Dendritic cell treated with granulocyte-macrophage colony-stimulating factor and Interleukin-4, amounts not matched to agents 40 ng/mL and 50 ng/mL, for 4 days (primary cell): ENCODE data around the gene ARHGEF19.

Experiments
- H3K27ac Mint-ChIP-seq: one replicate; pipeline ENCODE4 v1.8.0; 2022; ENCODE audit warnings: mild to moderate bottlenecking, mixed read lengths
- H3K27me3 Mint-ChIP-seq: one replicate; pipeline ENCODE4 v1.8.0; 2022; ENCODE audit warnings: mild to moderate bottlenecking, mixed read lengths
- H3K36me3 Mint-ChIP-seq: one replicate; pipeline ENCODE4 v1.8.0; 2022; ENCODE audit warnings: low read depth, mixed read lengths
- H3K4me1 Mint-ChIP-seq: one replicate; pipeline ENCODE4 v1.8.0; 2022; ENCODE audit warnings: low read depth, mixed read lengths
- H3K4me3 Mint-ChIP-seq: one replicate; pipeline ENCODE4 v1.8.0; 2022; ENCODE audit warnings: mild to moderate bottlenecking, moderate library complexity, mixed read lengths
- H3K9me3 Mint-ChIP-seq: one replicate; pipeline ENCODE4 v1.8.0; 2022; ENCODE audit warnings: mixed read lengths
- intact Hi-C: fragments of 100-400 bp; cut with micrococcal nuclease; formaldehyde crosslinking; loops from one replicate; pipeline ENCODE4 v1.15.0; 2022

The ARHGEF19 gene

GRCh38 chr1:16181887-16182719 lies 30.3 kb downstream of the ARHGEF19 start:
- Mint-ChIP-seq H3K27me3 (peaks cover 19% of the 10 kb centered on the region), H3K4me1 (peaks cover 6% of the 10 kb centered on the region), H3K36me3 (no peaks in the 10 kb centered on the region), H3K9me3 (no peaks in the 10 kb centered on the region), H3K4me3 (no peak overlapping the region), H3K27ac (no peak overlapping the region)
- intact Hi-C loops, result no loop called here

DNA sequence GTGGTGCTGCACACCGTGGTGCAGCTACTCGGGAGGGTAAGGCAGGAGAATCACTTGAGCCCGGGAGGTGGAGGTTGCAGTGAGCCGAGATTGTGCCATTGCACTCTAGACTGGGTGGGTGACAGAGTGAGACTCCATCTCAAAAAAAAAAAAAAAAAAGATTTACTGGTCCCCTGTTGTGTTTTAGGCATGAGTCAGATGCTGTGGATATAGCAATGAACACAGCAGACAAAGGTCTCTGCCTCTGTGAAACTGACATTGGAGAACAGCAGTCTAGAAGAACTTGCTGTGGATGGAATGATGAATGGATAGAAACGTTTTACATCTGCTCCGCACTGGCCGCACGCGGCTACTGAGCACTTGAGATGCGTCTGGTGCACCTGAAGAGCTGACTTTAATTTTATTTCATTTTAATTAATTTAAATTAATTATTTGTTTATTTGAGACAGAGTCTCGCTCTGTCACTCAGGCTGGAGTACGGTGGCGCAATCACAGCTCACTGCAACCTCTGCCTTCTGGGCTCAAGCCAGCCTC lies 32.1 kb downstream of the ARHGEF19 start:
- Mint-ChIP-seq H3K4me3 (no peak overlapping the region), H3K9me3 (no peaks in the 10 kb centered on the region), H3K27ac (no peak overlapping the region), H3K36me3 (no peaks in the 10 kb centered on the region), H3K27me3 (peaks cover 33% of the 10 kb centered on the region), H3K4me1 (peaks cover 12% of the 10 kb centered on the region)
- intact Hi-C loops, result no loop called here

- intact Hi-C loops, result no loop called here
- Mint-ChIP-seq H3K9me3 (no peaks in the 10 kb centered on the region), H3K4me3 (no peak overlapping the region), H3K27ac (no peak overlapping the region), H3K4me1 (peaks cover 24% of the 10 kb centered on the region), H3K27me3 (peaks cover 39% of the 10 kb centered on the region), H3K36me3 (no peaks in the 10 kb centered on the region)
These were observed 33.6 kb downstream of the ARHGEF19 start for GRCh38 chr1:16178596-16179497.

- Mint-ChIP-seq H3K27me3 (peaks cover 37% of the 10 kb centered on the region), H3K27ac (no peak overlapping the region), H3K4me3 (no peak overlapping the region), H3K36me3 (no peaks in the 10 kb centered on the region), H3K4me1 (peaks cover 34% of the 10 kb centered on the region), H3K9me3 (no peaks in the 10 kb centered on the region)
- intact Hi-C loops, result no loop called here
These were observed 35.1 kb downstream of the ARHGEF19 start for GRCh38 chr1:16177306-16177705.

DNA sequence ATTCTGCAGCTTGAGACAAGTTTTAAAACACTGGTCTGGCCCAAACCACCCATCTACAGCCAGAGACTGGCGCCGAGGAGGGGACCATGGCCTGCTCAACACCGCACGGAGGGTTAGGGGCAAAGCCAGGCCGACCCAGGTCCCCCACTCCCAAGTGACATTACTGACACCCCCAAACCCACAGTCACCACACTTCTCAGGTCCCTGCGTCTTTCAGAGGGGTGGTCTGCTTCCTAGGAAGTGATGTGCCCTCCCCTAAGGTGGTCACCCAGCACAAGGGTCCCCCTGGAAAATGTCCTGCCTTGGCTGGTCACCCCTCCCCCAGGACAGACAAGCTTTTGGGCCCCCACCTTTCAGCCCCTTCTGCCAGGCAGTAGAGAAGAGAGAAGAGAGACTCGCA lies 35.8 kb downstream of the ARHGEF19 start:
- Mint-ChIP-seq H3K9me3 (no peaks in the 10 kb centered on the region), H3K4me3 (no peak overlapping the region), H3K27me3 (peaks cover 37% of the 10 kb centered on the region), H3K36me3 (no peaks in the 10 kb centered on the region), H3K27ac (peak overlapping the region; percentile 17), H3K4me1 (peaks cover 34% of the 10 kb centered on the region)
- intact Hi-C loops, result no loop called here

GRCh38 chr1:16175610-16176553 lies 36.6 kb downstream of the ARHGEF19 start:
- Mint-ChIP-seq H3K27me3 (peaks cover 41% of the 10 kb centered on the region), H3K4me3 (no peak overlapping the region), H3K9me3 (no peaks in the 10 kb centered on the region), H3K27ac (peak overlapping the region; percentile 17), H3K36me3 (no peaks in the 10 kb centered on the region), H3K4me1 (peaks cover 34% of the 10 kb centered on the region)
- intact Hi-C loops, result no loop called here

DNA sequence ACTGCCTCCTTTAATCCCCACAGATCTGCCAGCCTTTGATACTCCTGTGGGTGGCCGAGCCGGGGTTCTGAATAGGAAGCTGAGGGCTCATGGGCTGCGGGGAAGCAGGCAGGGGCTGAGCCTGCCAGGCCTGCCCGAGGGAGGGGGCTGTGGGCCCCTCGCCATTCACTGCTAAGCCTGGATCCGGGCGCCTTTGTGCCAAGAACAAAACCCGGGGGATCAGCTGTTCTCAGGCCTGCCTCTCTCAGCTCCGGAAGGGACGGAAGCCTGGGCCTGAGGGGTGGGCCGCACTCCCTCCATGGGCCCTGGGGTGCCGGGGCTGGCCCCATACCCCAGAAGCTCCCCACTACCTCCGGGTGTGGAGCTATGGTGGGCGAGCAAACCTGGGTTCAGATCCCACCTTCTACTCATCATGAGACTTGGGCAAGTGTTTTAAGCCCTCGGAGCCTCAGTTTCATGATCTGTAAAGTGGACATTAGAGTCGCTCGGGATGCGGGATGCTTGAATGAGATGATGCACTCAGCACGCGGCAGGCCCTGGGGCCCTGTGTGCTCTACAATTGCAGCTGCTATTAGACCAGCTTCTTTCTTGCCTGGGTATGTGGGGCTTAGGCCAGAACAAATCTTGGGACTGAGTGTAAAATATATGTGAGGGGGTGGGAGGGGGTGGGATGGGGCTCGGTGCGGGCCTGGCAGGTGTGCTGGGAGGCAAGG lies 37.4 kb downstream of the ARHGEF19 start:
- intact Hi-C loops, result no loop called here
- no peaks in the 10 kb centered on the region for H3K9me3 Mint-ChIP-seq
- H3K4me1 Mint-ChIP-seq, result peaks cover 34% of the 10 kb centered on the region
- no peaks in the 10 kb centered on the region for H3K36me3 Mint-ChIP-seq
- H3K27me3 Mint-ChIP-seq, result peaks cover 49% of the 10 kb centered on the region
- no peak overlapping the region for H3K4me3 Mint-ChIP-seq
- H3K27ac Mint-ChIP-seq, result peak overlapping the region; percentile 89

- Mint-ChIP-seq H3K4me1 (peaks cover 35% of the 10 kb centered on the region), H3K36me3 (no peaks in the 10 kb centered on the region), H3K9me3 (no peaks in the 10 kb centered on the region), H3K4me3 (no peak overlapping the region), H3K27ac (peak overlapping the region; percentile 89), H3K27me3 (peaks cover 56% of the 10 kb centered on the region)
- intact Hi-C loops, result no loop called here
These were observed 38.1 kb downstream of the ARHGEF19 start for GRCh38 chr1:16174261-16174868.

GRCh38 chr1:16173447-16174260 lies 38.8 kb downstream of the ARHGEF19 start:
- H3K4me3 Mint-ChIP-seq, result peak overlapping the region; percentile 63
- H3K36me3 Mint-ChIP-seq, result no peaks in the 10 kb centered on the region
- peaks cover 63% of the 10 kb centered on the region for H3K27me3 Mint-ChIP-seq
- intact Hi-C loops, result no loop called here
- H3K27ac Mint-ChIP-seq, result peak overlapping the region; percentile 89
- no peaks in the 10 kb centered on the region for H3K9me3 Mint-ChIP-seq
- H3K4me1 Mint-ChIP-seq, result peaks cover 42% of the 10 kb centered on the region

DNA sequence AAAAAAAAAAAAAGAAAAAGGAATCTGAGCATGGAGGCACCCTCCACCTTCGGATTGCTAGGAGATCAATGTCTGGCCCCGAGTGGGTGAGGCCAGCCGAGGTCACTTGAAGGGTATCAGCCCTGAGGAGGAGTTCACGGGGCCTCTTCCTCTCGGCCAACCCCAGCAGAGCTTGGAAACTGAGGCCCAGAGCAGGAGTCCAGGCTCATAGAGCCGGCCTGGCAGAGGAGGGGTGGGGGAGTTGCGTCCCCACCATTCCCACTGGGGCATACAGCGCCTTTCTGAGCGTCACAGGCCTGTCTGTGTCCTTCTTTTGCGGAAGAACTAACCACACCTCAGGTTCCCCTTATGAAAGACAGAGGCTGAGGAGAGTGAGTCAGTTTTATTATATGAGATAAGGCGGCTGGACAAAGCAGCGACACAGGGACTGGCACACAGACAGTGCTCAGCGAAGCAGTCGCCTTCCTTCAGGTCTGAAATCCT lies 39.4 kb downstream of the ARHGEF19 start:
- no peaks in the 10 kb centered on the region for H3K36me3 Mint-ChIP-seq
- H3K27ac Mint-ChIP-seq, result peak overlapping the region; percentile 89
- peaks cover 44% of the 10 kb centered on the region for H3K4me1 Mint-ChIP-seq
- no peaks in the 10 kb centered on the region for H3K9me3 Mint-ChIP-seq
- peaks cover 69% of the 10 kb centered on the region for H3K27me3 Mint-ChIP-seq
- intact Hi-C loops, result no loop called here
- H3K4me3 Mint-ChIP-seq, result peak overlapping the region; percentile 63

DNA sequence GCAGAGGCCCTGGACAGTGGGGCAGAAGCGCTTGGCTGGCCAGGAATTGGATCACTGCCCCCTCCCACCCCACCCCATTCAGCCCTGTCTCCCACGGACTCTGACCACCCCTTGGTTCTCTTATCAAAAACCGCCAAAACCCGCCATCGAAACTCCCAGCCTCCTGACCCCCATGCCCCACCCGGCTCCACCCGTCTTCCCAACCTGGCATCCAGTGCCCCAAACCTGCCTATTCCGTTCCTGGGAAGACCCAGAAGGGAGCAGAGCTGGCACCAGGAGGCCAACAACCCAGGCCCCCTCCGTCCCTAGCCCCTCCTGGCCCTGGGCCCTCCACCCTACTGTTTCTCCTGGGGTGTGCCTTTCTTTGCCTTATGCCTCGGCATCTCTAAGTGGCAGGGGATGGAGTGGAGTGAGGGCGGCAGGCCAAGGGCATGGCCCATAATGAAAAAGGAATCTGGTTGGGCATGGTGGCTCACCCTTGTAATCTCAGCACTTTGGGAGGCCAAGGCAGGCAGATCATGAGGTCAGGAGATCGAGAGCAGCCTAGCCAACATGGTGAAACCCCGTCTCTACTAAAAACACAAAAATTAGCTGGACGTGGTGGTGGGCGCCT lies 40.1 kb downstream of the ARHGEF19 start:
- Mint-ChIP-seq H3K27me3 (peaks cover 67% of the 10 kb centered on the region), H3K27ac (peak overlapping the region; percentile 89), H3K9me3 (no peaks in the 10 kb centered on the region), H3K4me1 (peaks cover 44% of the 10 kb centered on the region), H3K36me3 (no peaks in the 10 kb centered on the region), H3K4me3 (no peak overlapping the region)
- intact Hi-C loops, result no loop called here
